ENCODE results near the gene OR2W1.

Gene OR2W1

GRCh38 chr6:29045075-29045474, at the start of gene OR2W1:
TSS of gene OR2W1 (minus strand) at chr6:29045175. CDS start at chr6:29045175, 0 bp downstream.
- DNase-seq: no peak
- TF ChIP-seq POLR2A (IDR thresholded peaks at IDR 0.05; ENCODE audit: low read length) (no peak), GATA1 (IDR thresholded peaks at IDR 0.05; ENCODE audit: low read depth, low read length) (no peak)

- TF ChIP-seq GATA1 (IDR thresholded peaks at IDR 0.05; ENCODE audit: low read depth, low read length) (no peak), POLR2A (IDR thresholded peaks at IDR 0.05; ENCODE audit: low read length) (no peak)
- DNase-seq: no peak
These were observed 48.0 kb upstream of the OR2W1 start for GRCh38 chr6:29092957-29093356.

GRCh38 chr6:29087213-29087612, 42.2 kb upstream of the OR2W1 start, which contains the start of gene OR2B3:
TSS of gene OR2B3 (minus strand) at chr6:29087313. CDS start at chr6:29087248, 65 bp downstream.
- no peak for TF ChIP-seq POLR2A (IDR thresholded peaks at IDR 0.05; ENCODE audit: low read length)
- TF ChIP-seq GATA1 (IDR thresholded peaks at IDR 0.05; ENCODE audit: low read depth, low read length): no peak
- no peak for DNase-seq

- no peak for DNase-seq
- TF ChIP-seq POLR2A (IDR thresholded peaks at IDR 0.05; ENCODE audit: low read length) (no peak), GATA1 (IDR thresholded peaks at IDR 0.05; ENCODE audit: low read depth, low read length) (no peak)
These were observed 37.5 kb upstream of the OR2W1 start for GRCh38 chr6:29082457-29082856.

- no peak for TF ChIP-seq POLR2A (IDR thresholded peaks at IDR 0.05; ENCODE audit: low read length)
- TF ChIP-seq GATA1 (IDR thresholded peaks at IDR 0.05; ENCODE audit: low read depth, low read length): no peak
- DNase-seq: no peak
These were observed 36.3 kb upstream of the OR2W1 start for GRCh38 chr6:29081312-29081711.

- TF ChIP-seq POLR2A (IDR thresholded peaks at IDR 0.05; ENCODE audit: low read length) (no peak), GATA1 (IDR thresholded peaks at IDR 0.05; ENCODE audit: low read depth, low read length) (no peak)
- DNase-seq: no peak
These were observed 34.2 kb upstream of the OR2W1 start for GRCh38 chr6:29079203-29079602.

- no peak for TF ChIP-seq POLR2A (IDR thresholded peaks at IDR 0.05; ENCODE audit: low read length)
- no peak for TF ChIP-seq GATA1 (IDR thresholded peaks at IDR 0.05; ENCODE audit: low read depth, low read length)
- peak; percentile 39 to 49 for DNase-seq
These were observed 27.1 kb upstream of the OR2W1 start for GRCh38 chr6:29071831-29072723.

- TF ChIP-seq GATA1 (IDR thresholded peaks at IDR 0.05; ENCODE audit: low read depth, low read length) (no peak), POLR2A (IDR thresholded peaks at IDR 0.05; ENCODE audit: low read length) (no peak)
- no peak for DNase-seq
These were observed 6.7 kb upstream of the OR2W1 start for GRCh38 chr6:29051680-29052079.

- TF ChIP-seq POLR2A (IDR thresholded peaks at IDR 0.05; ENCODE audit: low read length): no peak
- no peak for TF ChIP-seq GATA1 (IDR thresholded peaks at IDR 0.05; ENCODE audit: low read depth, low read length)
- no peak for DNase-seq
These were observed 9.0 kb downstream of the OR2W1 start for GRCh38 chr6:29035951-29036350.

- TF ChIP-seq POLR2A (IDR thresholded peaks at IDR 0.05; ENCODE audit: low read length): no peak
- no peak for DNase-seq
These were observed 16.2 kb downstream of the OR2W1 start for GRCh38 chr6:29028821-29029220.

- no peak for TF ChIP-seq POLR2A (IDR thresholded peaks at IDR 0.05; ENCODE audit: low read length)
- TF ChIP-seq GATA1 (IDR thresholded peaks at IDR 0.05; ENCODE audit: low read depth, low read length): no peak
- no peak for DNase-seq
These were observed 18.9 kb downstream of the OR2W1 start for GRCh38 chr6:29025927-29026585.

- no peak for DNase-seq
- TF ChIP-seq GATA1 (IDR thresholded peaks at IDR 0.05; ENCODE audit: low read depth, low read length): no peak
- TF ChIP-seq POLR2A (IDR thresholded peaks at IDR 0.05; ENCODE audit: low read length): no peak
These were observed 23.5 kb downstream of the OR2W1 start for GRCh38 chr6:29021434-29021833.

- no peak for TF ChIP-seq GATA1 (IDR thresholded peaks at IDR 0.05; ENCODE audit: low read depth, low read length)
- no peak for TF ChIP-seq POLR2A (IDR thresholded peaks at IDR 0.05; ENCODE audit: low read length)
- DNase-seq: no peak
These were observed 25.3 kb downstream of the OR2W1 start for GRCh38 chr6:29019629-29020028.

GRCh38 chr6:29017428-29017802, 27.6 kb downstream of the OR2W1 start:
- no peak for DNase-seq
- TF ChIP-seq POLR2A (IDR thresholded peaks at IDR 0.05; ENCODE audit: low read length) (no peak), GATA1 (IDR thresholded peaks at IDR 0.05; ENCODE audit: low read depth, low read length) (no peak)
